CD14-positive monocyte (primary cell): ENCODE results near the gene ENDOV. TPM values are rescaled to one million over a fixed set of nuclear protein-coding genes. Genes with fewer than 3 reads are reported as not detected.

Experiments
- DNase-seq, 3 donors: peaks; one replicate each; pipeline ENCODE4 v3.0.0-alpha.2; 2011 to 2022
- H2AFZ ChIP-seq: 2 replicates; pipeline ENCODE4 v1.6.0; 2012; ENCODE audit warnings: mild to moderate bottlenecking, low read depth, low read length, inconsistent platforms; ENCODE audit not compliant: insufficient read depth, poor library complexity, severe bottlenecking
- H3K27ac ChIP-seq, 2 donors: 1 replicate in 1 of 2; 2 replicates in 1 of 2; pipeline ENCODE4 v1.5.1; 2012 to 2013; ENCODE audit warnings: low read length in 2 of 2, control low read depth in 1 of 2, inconsistent platforms in 1 of 2, low read depth in 1 of 2, mild to moderate bottlenecking in 1 of 2
- H3K27me3 ChIP-seq, 2 donors: one replicate each; pipeline versions ENCODE4 v1.6.0 to v1.6.1; 2011 to 2013; ENCODE audit warnings: low read length in 2 of 2; ENCODE audit not compliant: control insufficient read depth in 2 of 2, insufficient read depth in 2 of 2
- H3K36me3 ChIP-seq, 2 donors: replicated peaks in 1 of 2; 1 replicate in 1 of 2; 2 replicates in 1 of 2; pipeline versions ENCODE4 v1.5.1 to v1.6.1; 2012 to 2013; ENCODE audit warnings: low read length in 2 of 2, control low read depth in 1 of 2, inconsistent platforms in 1 of 2, mild to moderate bottlenecking in 1 of 2; ENCODE audit not compliant: insufficient read depth in 2 of 2, control insufficient read depth in 1 of 2
- H3K4me1 ChIP-seq, 2 donors: 1 replicate in 1 of 2; 2 replicates in 1 of 2; pipeline versions ENCODE4 v1.5.1 to v1.6.1; 2012 to 2013; ENCODE audit warnings: low read length in 2 of 2, control low read depth in 1 of 2, inconsistent platforms in 1 of 2, mild to moderate bottlenecking in 1 of 2, moderate library complexity in 1 of 2; ENCODE audit not compliant: insufficient read depth in 2 of 2, control insufficient read depth in 1 of 2
- H3K4me2 ChIP-seq: replicated peaks from 2 replicates; pipeline ENCODE3; 2012; ENCODE audit warnings: low read length, moderate library complexity, mild to moderate bottlenecking; ENCODE audit not compliant: poor library complexity, severe bottlenecking; ENCODE audit errors: extremely low read depth
- H3K4me3 ChIP-seq, 3 experiments: fragments of 200-600 bp in 1 of 3; sonication (generic) in 1 of 3; replicated peaks in 1 of 3; 1 replicate in 2 of 3; 2 replicates in 1 of 3; pipeline ENCODE4 v1.5.1; 2011 to 2013; ENCODE audit warnings: low read length in 3 of 3, mild to moderate bottlenecking in 3 of 3, control low read depth in 2 of 3, low read depth in 2 of 3, inconsistent platforms in 1 of 3, moderate library complexity in 1 of 3
- H3K79me2 ChIP-seq: 2 replicates; pipeline ENCODE4 v1.6.0; 2012; ENCODE audit warnings: mild to moderate bottlenecking, control low read depth, inconsistent platforms, low read length, moderate library complexity; ENCODE audit not compliant: insufficient read depth
- H3K9ac ChIP-seq: 2 replicates; pipeline ENCODE4 v1.6.0; 2017; ENCODE audit warnings: low read length, mild to moderate bottlenecking; ENCODE audit not compliant: insufficient read depth, poor library complexity, severe bottlenecking
- H3K9me3 ChIP-seq, 2 donors: replicated peaks in 1 of 2; 1 replicate in 1 of 2; 2 replicates in 1 of 2; pipeline versions ENCODE4 v1.5.1 to v1.6.1; 2012 to 2013; ENCODE audit warnings: low read length in 2 of 2, control low read depth in 1 of 2; ENCODE audit not compliant: control insufficient read depth in 1 of 2, insufficient read depth in 1 of 2
- H4K20me1 ChIP-seq: 2 replicates; pipeline ENCODE4 v1.6.0; 2012; ENCODE audit warnings: mild to moderate bottlenecking, low read length, control low read depth, moderate library complexity; ENCODE audit not compliant: insufficient read depth
- H3K27ac Mint-ChIP-seq, 7 donors: one replicate each; pipeline ENCODE4 v1.8.0; 2020; ENCODE audit warnings: mild to moderate bottlenecking in 7 of 7, mixed read lengths in 7 of 7, moderate library complexity in 6 of 7, inconsistent platforms in 2 of 7
- H3K27me3 Mint-ChIP-seq, 3 donors: one replicate each; pipeline ENCODE4 v1.8.0; 2021 to 2022; ENCODE audit warnings: low read depth in 3 of 3, mild to moderate bottlenecking in 3 of 3, mixed read lengths in 3 of 3, moderate library complexity in 3 of 3, inconsistent platforms in 1 of 3
- H3K36me3 Mint-ChIP-seq, 2 donors: one replicate each; pipeline ENCODE4 v1.8.0; 2020; ENCODE audit warnings: mixed read lengths in 2 of 2, inconsistent platforms in 1 of 2, mild to moderate bottlenecking in 1 of 2
- H3K4me1 Mint-ChIP-seq: one replicate; pipeline ENCODE4 v1.8.0; 2020; ENCODE audit warnings: mild to moderate bottlenecking, mixed read lengths
- H3K4me3 Mint-ChIP-seq, 2 donors: one replicate each; pipeline ENCODE4 v1.8.0; 2020; ENCODE audit warnings: mild to moderate bottlenecking in 2 of 2, mixed read lengths in 2 of 2, moderate library complexity in 1 of 2
- H3K9me3 Mint-ChIP-seq, 7 donors: one replicate each; pipeline ENCODE4 v1.8.0; 2020 to 2022; ENCODE audit warnings: mixed read lengths in 7 of 7, mild to moderate bottlenecking in 6 of 7, moderate library complexity in 6 of 7, inconsistent platforms in 2 of 7
- CTCF ChIP-seq: fragments of 200-600 bp; IDR thresholded peaks from one replicate; pipeline ENCODE4 v1.8.0; 2022; ENCODE audit warnings: antibody characterized with exemption, mild to moderate bottlenecking
- WGBS: methylation state at CpG from one replicate; pipeline ENCODE4 v1.1.5; 2013; ENCODE audit warnings: missing lambda C conversion rate; ENCODE audit not compliant: insufficient coverage; 5-methylcytosine and 5-hydroxymethylcytosine counted together
- intact Hi-C, 2 donors: fragments of 100-400 bp; cut with micrococcal nuclease; formaldehyde crosslinking; loops; one replicate each; pipeline versions ENCODE4 v1.15.0 to v1.15.1; 2023
- polyA plus RNA-seq, 3 donors: library from polyadenylated mRNA; depleted of rRNA in 1 of 3; unstranded in 2 of 3; stranded (reverse) in 1 of 3; fragments of 300-500 nt in 2 of 3; fragments of >200 nt in 1 of 3; fragmentation: Illumina TruSeq in 2 of 3; gene quantifications; 1 replicate in 2 of 3; 2 replicates in 1 of 3; pipeline ENCODE4 v1.2.3, GENCODE V29; 2012 to 2021

ENDOV gene
- polyA plus RNA-seq, 3 donors, result 10.4 to 15.7 (median 13.3) TPM

GRCh38 chr17:80389011-80389995 lies 25.7 kb upstream of the ENDOV start:
- Histone ChIP-seq H3K79me2 (no peaks in the 10 kb centered on the region), H3K4me3 (no peak overlapping the region), H4K20me1 (peaks cover 83% of the 10 kb centered on the region), H3K4me1 (no peaks in the 10 kb centered on the region), H2AFZ (no peak overlapping the region), H3K27me3 (no peaks in the 10 kb centered on the region), H3K4me2 (no peak overlapping the region), H3K27ac (no peak overlapping the region), H3K9me3 (no peaks in the 10 kb centered on the region), H3K9ac (no peak overlapping the region), H3K36me3 (peaks cover 98 to 100% of the 10 kb centered on the region in 2 donors)
- no peak for TF ChIP-seq CTCF
- H3K27me3 Mint-ChIP-seq, result peaks cover 0 to 2% (median 2%) of the 10 kb centered on the region in 3 donors
- no peak overlapping the region for H3K4me3 Mint-ChIP-seq
- peaks cover 0 to 2% (median 0%) of the 10 kb centered on the region in 7 donors for H3K9me3 Mint-ChIP-seq
- 94% methylated on average over 16 of the region's 22 CpGs for WGBS
- H3K36me3 Mint-ChIP-seq, result peaks cover 94 to 100% of the 10 kb centered on the region in 2 donors
- intact Hi-C loops, result no loop called here
- H3K4me1 Mint-ChIP-seq, result no peaks in the 10 kb centered on the region
- DNase-seq, result no peak
- peak overlapping the region in 1 of 7 donors; percentile 38 for H3K27ac Mint-ChIP-seq

GRCh38 chr17:80393241-80393890 lies 21.6 kb upstream of the ENDOV start:
- DNase-seq, result no peak
- 97% methylated on average over 11 of the region's 15 CpGs for WGBS
- H3K9ac ChIP-seq, result no peak overlapping the region
- Mint-ChIP-seq H3K4me3 (no peak overlapping the region), H3K27ac (peak overlapping the region in 2 of 7 donors; percentile 30 to 65), H3K27me3 (peaks cover 0 to 4% (median 2%) of the 10 kb centered on the region in 3 donors), H3K4me1 (peaks cover 4% of the 10 kb centered on the region), H3K36me3 (peaks cover 71 to 77% of the 10 kb centered on the region in 2 donors), H3K9me3 (no peaks in the 10 kb centered on the region)
- no peaks in the 10 kb centered on the region for H3K27me3 ChIP-seq
- peaks cover 74 to 76% of the 10 kb centered on the region in 2 donors for H3K36me3 ChIP-seq
- H3K4me3 ChIP-seq, result no peak overlapping the region
- H3K4me2 ChIP-seq, result no peak overlapping the region
- H3K27ac ChIP-seq, result no peak overlapping the region
- TF ChIP-seq CTCF, result no peak
- H2AFZ ChIP-seq, result no peak overlapping the region
- no peaks in the 10 kb centered on the region for H3K4me1 ChIP-seq
- intact Hi-C loops, result no loop called here
- no peaks in the 10 kb centered on the region for H3K9me3 ChIP-seq
- peaks cover 68% of the 10 kb centered on the region for H4K20me1 ChIP-seq
- H3K79me2 ChIP-seq, result no peaks in the 10 kb centered on the region
